HG03571 (cell line): ENCODE data around the gene SHPK.

Source experiments
- ATAC-seq: cut with Tn5 transposase; IDR thresholded peaks from one replicate; pipeline ENCODE4 v1.9.1; 2021; ENCODE audit not compliant: unreplicated experiment

Gene SHPK

DNA sequence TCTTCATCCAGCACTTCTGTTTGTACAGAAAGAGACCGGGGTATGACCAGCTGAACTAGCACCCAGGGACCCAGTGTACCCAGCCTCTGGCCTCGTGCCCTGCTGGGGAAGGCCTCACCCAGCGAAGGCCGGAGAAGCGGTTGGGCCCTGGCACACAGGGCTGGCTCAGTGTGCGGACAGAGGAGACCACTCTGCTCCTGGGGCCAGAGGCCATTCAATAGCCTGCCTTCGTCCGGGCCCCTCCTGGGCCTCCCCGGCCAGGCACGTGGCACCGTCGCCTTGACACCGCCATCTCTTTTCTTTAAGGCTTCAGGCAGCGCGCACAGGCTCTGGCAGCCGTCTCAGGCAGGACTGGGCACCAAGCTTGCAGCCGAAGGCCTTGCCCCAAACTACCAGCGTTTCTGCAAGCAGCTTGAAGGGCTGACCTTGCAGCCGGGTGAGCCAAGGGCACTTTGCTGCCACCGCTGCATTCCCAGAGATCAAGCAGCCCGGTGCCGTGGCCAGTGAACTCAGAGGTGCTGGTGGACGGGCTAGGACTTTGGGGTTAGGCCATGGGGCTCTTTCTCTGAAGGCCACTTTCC, 24.4 kb upstream of the SHPK start:
- ATAC-seq, result no peak

DNA sequence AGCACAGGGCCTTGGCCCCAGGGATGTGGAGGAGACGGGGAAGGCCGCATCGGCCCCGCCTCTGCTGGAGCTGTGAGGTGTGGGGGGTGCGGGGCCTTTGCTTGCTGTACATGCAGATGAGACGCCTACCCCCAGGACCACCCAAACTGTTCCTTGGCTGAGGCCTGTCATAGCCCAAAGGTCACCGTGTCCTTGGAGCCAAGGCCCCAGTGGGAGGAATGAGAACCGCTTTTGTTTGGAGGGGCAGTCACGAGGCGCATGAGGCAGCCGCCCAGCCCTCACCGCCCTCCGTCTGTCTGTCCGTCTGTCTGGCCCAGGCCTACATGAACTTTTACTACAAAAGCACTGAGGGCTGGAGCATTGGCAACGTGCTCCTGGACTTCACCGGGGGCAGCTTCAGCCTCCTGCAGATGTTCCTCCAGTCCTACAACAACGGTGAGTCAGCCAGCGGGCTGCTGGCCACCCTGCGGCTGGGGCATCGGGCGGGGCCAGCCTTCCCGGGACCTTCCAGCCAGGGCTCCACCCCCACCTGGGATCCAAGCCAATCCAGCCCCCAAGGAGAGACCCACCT, 23.6 kb upstream of the SHPK start:
- ATAC-seq, result no peak

DNA sequence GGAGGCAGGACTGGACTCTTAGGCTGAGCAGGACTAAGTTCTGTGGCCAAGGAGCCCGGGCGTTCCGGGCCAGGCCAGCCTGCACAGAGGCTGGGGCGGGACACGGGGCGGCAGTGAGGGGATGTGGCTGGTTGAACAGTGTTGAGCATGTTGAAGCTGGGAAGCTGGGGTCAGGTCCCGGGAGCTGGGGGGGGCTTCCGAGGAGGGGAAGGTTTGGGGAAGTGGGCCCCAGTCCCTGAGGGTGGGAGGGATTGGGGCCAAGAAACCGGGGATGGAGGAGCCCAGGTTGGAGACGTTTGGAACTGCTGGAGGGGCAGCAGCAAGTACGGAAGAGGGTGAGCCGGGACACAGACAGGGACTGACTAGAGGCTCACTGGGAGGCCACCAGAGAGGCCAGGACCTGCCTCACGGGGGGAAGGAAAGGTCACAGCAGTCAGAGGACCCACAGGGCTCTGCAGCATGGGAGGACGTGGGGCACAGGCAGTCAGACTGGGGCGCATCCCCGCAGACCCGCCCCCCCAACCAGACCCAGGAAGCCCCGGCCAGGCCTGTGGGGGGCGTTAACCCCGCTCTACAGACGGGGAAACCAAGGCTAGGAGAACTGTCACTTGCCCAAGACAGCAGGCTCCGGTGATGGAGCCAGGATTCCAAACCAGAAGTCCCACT, 22.9 kb upstream of the SHPK start:
- ATAC-seq, result no peak

DNA sequence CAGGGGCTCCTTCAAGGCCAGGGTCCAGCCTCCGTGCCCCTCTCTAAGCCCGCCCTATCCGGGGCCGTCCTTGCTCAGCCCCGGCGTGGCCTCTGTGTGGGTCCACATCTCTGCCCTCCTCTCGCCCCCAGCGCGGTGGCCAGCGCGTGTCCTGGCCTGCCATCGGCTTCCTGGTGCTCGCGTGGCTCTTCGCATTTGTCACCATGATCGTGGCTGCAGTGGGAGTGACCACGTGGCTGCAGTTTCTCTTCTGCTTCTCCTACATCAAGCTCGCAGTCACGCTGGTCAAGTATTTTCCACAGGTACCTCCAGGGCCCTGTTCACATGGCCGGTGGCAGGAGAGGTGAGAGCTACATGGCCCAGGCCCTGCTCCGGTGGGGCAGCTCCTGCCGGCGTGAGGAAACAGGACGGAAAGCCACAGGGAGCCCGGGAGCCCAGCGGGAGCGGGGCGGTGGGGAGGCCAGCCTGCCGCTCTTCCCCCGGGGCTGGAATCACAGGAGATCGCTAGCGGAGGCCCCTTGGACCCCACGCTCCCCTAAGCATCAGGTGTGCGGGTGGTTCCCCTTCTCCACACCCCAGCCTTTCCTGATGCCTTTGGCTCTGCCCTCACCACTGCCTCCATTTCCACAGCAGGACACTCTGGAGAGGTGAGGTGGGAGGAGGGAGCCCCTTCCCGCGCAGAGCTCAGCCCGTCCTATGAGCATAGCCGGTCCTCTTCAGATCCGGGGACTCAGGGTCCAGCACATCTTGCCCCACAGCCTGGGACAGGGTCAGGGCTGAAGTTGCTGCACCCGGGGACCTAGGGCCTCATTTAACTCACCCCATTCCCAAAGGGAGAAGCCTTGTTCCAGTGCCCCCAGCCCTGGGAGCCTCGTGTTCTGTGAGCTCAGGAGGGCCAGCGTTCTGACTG, 22.1 kb upstream of the SHPK start:
- ATAC-seq, result no peak

DNA sequence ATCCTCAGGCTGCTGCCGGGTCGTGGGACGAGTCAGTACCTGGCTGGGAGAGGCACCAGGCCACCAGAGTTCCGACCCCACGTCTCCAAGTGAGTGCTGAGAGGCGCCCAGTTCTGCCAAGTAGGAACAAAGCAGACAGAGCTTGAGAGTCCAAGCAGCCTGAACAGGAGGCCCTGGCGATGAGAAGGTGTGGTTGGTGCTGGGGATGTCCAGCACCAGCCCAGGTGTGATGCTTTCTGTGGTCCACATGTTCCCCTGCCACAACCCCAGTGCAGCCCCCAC, 21.5 kb upstream of the SHPK start:
- no peak for ATAC-seq

DNA sequence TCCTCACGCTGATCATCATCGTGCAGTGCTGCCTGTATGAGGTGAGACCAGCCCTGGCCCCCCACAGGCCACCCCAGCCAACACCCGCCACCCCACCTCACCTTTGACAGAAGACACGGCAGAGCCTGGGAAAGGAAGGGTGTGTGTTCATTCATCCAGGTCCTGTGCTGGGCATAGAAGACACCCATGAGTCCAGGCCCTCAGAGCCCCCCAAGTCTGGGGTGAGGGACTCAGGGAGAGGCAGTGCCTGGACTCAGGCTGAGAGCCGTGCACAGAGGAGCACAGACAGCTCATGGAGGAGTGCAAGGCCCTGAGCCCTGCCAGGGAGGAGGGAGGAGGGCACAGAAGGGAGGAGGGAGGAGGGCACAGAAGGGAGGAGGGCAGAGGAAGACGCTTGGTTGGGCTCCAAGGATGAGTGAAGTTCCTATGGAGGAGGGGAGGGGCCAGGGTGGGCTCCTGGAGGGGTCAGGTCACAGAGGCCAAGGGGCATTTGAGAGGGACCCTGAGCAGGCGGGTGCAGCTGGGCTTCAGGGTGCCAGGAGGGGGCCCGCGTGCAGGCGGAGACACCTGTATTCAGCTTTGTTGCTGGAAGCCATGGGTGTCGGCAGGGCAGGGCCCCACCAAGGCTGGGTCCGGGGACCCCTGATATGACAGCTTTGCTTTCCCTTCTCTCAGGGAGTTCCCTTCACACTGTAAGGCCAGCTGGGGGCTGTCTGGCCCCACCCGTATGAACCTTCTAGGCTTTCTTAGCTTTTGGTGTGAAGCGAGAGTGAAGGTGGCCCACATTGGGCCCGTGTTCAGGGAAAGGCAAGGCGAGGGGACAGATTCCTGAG, 20.9 kb upstream of the SHPK start:
- ATAC-seq, result no peak

DNA sequence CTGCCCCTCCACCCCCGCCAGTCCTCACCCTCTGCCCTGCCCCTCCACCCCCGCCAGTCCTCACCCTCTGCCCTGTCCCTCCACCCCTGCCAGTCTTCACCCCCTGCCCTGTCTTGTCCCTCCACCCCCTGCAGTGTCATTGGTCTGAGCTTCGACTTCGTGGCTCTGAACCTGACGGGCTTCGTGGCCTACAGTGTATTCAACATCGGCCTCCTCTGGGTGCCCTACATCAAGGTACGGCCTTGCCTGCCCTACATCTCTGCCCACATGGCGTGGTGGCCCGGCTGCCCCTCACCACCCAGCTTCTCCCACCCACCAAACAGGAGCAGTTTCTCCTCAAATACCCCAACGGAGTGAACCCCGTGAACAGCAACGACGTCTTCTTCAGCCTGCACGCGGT, 20.3 kb upstream of the SHPK start:
- ATAC-seq, result no peak

DNA sequence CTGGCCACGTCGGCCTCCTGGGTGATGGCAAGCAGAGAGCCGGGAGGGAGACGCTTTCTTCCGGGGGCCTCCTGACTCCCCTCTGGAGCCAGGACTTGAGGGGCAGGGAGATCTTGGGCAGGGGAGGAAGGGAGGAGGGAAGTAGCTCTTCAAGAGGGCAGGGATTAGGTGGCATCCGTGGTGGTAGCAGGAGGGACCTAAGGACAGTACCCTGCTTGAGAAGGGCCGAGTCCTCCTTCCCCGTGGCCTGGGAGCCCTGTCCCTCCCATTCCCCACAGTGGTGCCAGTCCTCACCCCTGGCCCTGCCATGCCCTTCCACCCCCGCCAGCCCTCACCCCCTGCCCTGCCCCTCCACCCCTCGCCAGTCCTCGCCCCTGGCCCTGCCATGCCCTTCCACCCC, 19.7 kb upstream of the SHPK start:
- ATAC-seq, result no peak

DNA sequence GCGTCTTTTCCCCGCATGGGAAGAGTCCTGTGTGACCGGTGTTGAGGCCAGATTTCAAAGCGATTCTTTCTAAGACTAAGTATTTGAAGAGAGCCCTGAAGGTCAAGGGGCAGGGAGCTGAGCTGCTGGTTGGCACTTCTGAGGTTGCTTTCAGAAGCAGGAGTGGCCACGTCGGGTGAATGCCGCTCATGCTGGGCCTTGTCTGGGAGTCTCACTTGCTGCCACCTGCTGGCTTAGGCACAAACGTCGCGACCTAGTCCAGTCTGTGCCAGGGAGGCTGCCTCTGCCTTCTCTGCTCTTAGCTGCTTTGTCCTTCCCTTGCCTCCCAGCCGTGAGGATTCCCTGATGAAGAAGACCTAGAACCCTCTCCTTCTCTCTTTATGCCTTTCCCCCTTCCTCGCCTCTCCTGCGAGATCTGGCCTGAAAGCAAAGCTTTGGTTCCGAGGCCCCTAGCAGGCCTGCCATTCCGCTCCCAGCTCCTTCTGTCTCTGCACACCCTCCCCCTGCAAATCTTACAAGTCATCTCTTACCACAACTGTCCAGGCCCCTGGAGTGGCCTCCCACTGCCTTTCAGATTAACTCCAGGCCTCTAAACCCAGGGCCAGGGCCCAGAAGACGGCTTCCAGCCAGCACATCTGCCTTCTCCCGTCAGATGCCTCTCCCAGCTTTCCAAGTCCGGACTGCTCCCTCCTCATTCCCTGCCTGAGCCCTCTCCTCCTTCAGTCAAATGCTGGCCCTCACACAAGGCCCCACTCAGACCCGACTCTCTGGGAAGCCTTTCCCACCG, 11.9 kb upstream of the SHPK start:
- ATAC-seq, result no peak

DNA sequence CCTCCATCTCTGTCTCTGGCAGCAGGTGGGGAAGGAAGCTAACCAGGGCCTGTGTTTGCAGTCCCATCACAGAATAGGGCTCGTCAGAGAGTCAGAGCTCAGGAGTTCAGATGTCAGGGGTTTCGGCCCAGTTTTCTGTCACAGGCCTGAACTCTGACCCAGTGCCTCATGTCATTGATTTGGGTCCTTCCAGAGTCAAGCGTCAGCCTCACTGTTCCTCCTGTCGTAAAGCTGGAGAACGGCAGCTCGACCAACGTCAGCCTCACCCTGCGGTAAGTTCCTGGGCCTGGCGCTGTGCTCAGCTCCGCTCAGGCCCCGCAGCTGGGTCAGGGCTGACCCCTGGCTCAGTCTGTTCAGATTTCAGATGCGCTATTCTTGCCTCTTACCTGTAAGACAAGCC, 11.2 kb upstream of the SHPK start:
- ATAC-seq, result no peak

DNA sequence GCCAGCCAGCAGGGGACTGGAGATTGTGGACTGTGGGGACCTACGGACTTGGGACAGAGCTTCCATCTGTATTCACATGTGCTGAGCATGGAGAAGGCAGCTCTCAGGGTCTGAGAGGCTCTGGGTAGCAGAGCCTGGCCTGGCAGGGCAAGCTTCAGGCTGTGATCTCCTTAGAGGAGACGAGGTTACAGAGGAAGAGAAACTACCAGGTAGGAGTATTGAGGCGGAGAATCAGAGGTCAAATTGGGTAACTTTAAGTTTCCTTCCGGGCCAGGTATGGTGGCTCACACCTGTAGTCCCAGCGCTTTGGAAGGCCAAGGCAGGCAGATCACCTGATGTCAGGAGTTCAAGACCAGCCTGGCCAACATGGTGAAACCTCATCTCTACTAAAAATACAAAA, 9.3 kb upstream of the SHPK start:
- no peak for ATAC-seq

DNA sequence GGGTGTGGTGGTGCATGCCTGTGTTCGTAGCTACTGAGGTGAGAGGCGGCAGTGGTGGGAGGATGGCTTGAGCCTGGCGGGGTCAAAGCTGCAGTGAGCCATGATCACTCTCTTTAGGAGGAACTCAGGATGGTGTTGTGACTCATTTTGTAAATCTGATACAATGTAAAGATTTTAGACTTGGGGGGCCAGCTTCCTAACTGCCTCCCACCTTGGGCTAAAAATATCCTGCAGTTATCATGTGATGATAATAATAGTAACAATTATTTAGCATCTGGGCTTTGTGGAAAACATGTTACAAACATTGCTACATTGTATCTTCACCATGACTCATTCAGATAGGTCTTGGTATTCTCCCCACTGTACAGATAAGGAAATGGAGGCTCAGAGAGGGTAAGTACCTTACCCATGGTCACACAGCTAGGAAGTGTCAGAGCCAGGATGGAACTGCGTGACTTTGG, 7.9 kb upstream of the SHPK start:
- ATAC-seq, result no peak

DNA sequence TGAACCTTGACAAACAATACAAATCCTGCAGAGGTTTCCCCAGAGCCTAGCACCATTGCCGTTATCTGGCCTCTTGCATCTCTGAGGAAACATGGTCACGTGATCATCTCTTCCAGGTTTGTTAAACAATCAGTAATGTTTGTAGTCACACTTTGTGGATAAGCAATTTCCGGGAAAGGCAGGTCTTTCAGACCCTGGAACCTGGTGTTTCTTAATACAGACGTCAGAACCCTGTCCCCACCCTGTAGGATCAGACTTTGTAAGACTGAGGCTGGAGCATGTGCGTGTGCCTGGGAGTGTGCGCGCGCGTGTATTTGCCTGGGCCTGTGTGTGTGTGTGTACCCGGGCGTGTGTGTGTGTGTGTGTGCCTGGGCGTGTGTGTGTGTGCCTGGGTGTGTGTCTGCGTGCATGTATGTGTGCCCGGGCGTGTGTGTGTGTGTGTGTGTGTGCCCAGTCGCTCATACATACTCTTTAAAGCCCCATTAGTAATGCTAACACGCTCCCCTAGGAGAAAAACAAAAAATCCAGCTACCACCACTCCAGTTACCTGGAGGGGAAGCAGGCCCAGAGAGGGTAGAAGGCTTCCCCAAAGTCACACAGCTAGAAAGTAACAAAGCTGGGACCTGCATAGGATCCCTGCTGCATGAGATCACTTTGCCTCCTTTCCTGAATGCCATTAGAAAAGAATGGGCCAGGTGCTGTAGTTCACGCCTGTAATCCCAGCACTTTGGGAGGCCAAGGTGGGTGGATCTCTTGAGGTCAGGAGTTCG, 5.9 kb upstream of the SHPK start:
- no peak for ATAC-seq

DNA sequence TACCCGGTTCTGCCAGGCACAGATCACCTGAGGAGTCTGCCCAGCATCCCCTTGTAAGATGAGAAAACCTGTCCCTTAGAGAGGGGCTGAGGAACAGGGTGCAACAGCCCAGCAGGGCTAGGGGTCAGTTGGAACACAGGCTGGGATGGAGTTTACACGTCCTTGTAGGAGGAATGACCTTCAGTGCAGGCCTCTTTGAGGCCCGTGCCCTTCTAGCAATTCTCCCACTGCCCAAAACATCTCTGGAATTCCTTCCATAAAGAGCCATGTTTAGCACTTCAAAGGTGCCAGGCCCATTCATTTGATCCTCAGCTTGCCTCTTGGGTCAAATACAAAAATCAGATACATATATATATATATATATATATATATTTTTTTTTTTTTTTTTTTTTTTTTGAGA, 5.0 kb upstream of the SHPK start:
- no peak for ATAC-seq

DNA sequence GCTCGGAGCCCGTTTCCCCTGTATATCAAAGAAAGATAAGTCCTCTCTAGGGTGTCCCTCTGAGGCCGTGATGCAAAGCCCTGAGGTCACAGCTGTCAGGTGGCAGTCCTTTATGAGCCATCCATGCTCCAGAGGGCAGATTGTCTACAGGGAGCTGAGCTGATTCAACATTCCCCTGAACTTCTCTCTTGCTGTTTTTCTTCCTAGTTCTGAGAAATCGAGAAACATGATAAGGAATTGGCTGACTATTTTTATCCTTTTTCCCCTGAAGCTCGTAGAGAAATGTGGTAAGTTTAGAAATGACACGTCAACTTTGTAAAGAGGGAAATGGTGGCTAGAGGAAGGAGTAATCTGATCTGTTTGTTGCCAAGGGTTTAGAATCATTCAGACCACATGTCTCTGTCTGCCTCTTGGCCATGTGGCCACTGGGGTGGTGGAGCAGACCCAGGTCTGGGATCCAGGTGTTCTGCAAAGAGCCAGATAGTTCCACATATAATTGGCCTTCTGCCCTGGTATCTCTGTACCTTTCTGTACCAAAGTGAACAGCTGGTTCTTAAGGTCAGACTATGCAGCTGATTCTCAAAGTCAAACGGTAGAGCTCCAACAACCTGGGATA, 4.0 kb upstream of the SHPK start:
- ATAC-seq, result no peak

DNA sequence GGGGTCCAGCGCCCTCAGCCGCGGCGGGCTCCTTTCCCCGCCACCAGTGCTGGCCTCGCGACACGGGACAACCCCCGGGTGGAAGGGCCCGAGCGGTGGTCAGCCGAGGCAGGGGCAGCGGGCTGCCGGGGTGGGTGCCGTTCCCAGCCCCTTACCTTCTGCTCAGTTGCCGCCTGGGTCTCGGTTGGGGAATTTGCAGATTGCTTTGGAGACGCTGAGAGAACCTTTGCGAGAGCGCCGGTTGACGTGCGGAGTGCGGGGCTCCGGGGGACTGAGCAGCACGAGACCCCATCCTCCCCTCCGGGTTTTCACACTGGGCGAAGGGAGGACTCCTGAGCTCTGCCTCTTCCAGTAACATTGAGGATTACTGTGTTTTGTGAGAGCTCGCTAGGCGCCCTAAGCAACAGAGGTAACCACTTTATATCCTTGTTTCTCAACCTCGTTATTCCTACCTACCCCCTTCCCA, 891 bp upstream of the SHPK start:
- no peak for ATAC-seq

DNA sequence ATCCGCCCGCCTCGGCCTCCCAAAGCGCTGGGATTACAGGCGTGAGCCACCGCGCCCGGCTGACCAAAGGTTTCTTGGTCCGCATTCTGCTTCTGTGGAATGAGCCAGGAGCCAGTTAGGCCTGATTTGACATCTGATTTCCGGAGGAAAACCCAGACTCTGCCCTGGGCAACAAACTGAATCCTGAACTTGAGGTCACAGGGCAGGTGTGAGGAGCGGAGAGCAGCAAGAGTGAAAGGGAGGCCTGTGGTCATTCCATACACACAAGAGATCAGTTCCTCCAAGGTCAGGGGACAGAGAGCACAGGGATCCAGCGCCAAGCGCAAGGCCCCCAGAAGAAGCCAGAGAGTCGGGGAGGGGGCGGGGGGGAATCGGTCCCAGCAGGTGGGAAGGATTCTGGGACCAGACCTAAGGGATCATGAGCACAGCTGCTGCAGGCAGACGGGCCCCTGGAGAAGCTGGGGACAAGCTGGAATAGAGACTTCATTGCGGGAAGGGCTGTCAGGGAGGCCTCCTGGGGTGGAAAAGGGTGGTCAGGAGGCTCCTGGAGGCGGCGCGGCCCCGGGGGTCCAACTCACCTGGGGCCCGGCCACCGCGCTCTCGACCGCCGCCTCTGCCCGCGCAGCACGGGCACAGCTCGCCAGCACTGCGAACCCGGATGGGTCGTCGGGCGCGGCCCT, 436 bp downstream of the SHPK start:
- peak; percentile 1 for ATAC-seq

DNA sequence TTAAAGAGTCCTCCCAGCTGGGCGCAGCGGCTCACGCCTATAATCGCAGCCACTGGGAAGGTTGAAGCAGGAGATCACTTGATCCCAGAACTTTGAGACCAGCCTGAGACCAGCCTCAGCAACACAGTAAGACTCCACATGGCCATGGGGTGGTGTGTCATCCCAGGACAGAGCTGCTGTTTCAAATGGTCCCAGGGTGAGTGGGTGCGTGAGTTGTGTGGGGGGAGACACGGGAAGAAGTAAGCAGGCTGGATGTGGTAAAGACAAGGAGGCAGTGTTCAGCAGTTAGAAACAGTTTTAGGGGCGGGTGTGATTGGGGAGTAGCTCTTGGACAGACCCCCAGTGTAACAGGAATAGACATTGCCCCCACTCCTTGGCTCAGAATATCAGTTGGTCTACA, 3.8 kb downstream of the SHPK start:
- no peak for ATAC-seq
